Measurements from ENCODE around the gene RAB3IL1.
"Not testable (repeated sequence)": the region's sequence is repeated elsewhere in the genome, so short reads cannot be mapped to it uniquely, and the experiment has no call there.

Gene RAB3IL1, protein sequence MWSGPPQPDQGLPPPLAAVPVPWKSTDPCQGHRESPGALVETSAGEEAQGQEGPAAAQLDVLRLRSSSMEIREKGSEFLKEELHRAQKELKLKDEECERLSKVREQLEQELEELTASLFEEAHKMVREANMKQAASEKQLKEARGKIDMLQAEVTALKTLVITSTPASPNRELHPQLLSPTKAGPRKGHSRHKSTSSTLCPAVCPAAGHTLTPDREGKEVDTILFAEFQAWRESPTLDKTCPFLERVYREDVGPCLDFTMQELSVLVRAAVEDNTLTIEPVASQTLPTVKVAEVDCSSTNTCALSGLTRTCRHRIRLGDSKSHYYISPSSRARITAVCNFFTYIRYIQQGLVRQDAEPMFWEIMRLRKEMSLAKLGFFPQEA

GRCh38 chr11:61917334-61918109 lies at the start of gene RAB3IL1:
Gene RAB3IL1, minus strand, starts transcription at chr11:61917566. Its CDS starts 199 bp downstream, at chr11:61917367.
- DNase-seq: peak in 1 of 2 experiments; percentile 53

GRCh38 chr11:61966734-61967115 lies 49.4 kb upstream of the RAB3IL1 start:
- DNase-seq: no peak

GRCh38 chr11:61964666-61965271 lies 47.4 kb upstream of the RAB3IL1 start:
- not testable (repeated sequence) for DNase-seq

GRCh38 chr11:61964058-61964665 lies 46.8 kb upstream of the RAB3IL1 start:
- no peak for DNase-seq

- no peak for DNase-seq
Observed at GRCh38 chr11:61963282-61964057, 46.1 kb upstream of the RAB3IL1 start.

DNA sequence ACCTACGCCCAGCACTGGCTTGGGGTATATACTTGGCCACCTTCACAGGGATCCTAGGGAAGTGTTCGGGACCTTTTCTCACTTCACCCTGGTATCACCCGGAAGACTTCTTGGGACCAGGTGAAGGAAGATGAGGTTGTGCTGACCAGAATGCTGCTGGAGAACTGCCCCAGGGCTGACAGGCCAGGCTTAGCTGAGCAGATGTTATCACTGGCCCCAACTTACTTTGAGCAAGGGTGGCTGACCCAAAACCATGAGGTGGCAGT lies 45.6 kb upstream of the RAB3IL1 start:
- no peak for DNase-seq

DNA sequence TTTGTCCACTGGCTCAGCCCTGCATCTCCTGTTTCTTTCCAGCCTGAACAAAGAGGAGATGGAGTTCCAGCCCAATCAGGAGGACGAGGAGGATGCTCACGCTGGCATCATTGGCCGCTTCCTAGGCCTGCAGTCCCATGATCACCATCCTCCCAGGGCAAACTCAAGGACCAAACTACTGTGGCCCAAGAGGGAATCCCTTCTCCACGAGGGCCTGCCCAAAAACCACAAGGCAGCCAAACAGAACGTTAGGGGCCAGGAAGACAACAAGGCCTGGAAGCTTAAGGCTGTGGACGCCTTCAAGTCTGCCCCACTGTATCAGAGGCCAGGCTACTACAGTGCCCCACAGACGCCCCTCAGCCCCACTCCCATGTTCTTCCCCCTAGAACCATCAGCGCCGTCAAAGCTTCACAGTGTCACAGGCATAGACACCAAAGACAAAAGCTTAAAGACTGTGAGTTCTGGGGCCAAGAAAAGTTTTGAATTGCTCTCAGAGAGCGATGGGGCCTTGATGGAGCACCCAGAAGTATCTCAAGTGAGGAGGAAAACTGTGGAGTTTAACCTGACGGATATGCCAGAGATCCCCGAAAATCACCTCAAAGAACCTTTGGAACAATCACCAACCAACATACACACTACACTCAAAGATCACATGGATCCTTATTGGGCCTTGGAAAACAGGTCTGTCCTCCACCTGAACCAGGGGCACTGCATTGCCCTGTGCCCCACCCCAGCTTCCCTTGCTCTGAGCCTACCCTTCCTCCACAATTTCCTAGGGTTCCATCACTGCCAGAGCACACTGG lies 45.0 kb upstream of the RAB3IL1 start:
- DNase-seq: no peak

GRCh38 chr11:61961570-61962212 lies 44.3 kb upstream of the RAB3IL1 start:
- no peak for DNase-seq

DNA sequence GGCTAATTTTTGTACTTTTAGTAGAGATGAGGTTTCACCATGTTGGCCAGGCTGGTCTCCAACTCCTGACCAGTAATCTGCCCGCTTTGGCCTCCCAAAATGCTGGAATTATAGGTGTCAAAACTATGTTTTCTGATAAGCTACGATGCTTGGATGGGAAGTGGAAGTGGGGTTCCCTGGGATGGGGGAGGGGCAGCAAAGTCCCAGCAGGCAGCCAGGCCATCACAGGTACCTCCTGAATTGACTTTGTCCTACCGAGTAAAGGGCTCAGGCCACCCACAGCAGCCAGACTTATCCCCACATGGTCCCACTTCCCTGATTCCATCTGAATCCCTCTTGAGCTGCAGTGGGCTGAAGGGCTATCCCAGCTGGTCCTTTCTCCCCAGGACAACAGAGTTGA lies 43.2 kb upstream of the RAB3IL1 start:
- no peak for DNase-seq

- DNase-seq: no peak
Observed at GRCh38 chr11:61959678-61960077, 42.3 kb upstream of the RAB3IL1 start.

- DNase-seq: no peak
Observed at GRCh38 chr11:61959114-61959513, 41.7 kb upstream of the RAB3IL1 start.

DNA sequence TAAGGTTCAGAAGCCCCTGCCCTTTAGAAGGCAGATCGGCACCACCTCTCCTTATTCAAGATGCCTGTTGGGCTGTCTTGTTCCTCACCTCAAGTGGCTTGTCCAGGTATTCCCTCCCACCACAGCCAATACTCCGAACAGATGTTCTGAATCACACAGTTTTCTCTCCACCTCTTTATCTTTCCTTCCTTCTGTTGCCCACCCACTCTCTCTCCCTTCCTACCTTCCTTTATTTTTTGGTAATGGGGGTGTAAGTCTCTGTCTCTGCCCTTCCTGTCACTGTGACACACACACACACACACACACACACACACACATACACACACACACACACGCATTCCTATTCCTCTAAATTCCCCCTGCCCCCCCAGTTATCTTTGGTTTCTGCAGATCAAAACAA lies 41.2 kb upstream of the RAB3IL1 start:
- no peak for DNase-seq

GRCh38 chr11:61957021-61957770 lies 39.8 kb upstream of the RAB3IL1 start:
- no peak for DNase-seq

GRCh38 chr11:61956191-61957020 lies 39.0 kb upstream of the RAB3IL1 start:
- no peak for DNase-seq

DNA sequence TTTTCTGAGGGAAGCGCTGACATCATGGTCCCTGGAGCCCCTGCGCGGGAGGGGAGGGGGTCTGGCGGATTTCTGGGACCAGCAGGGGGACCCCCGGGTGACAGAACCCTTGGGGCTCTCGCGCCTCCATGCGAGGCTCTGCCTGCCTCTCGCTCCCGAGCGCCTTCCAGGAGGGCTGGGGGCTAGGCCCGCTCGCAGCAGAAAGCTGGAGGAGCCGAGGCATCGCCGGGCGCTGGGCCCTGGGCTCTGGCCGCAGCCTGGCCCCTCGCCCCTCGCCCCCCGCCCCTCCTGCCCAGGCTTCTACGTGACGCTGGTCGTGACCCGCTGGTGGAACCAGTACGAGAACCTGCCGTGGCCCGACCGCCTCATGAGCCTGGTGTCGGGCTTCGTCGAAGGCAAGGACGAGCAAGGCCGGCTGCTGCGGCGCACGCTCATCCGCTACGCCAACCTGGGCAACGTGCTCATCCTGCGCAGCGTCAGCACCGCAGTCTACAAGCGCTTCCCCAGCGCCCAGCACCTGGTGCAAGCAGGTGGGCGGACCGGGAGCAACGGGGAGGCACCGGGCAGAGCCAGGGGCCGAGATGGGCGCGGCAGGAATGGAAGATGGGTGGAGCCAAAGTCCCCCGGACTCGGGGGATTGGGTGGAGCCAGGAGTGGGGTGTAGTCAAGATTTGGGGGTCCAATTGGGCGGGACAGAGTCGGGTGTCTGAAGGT lies 38.2 kb upstream of the RAB3IL1 start:
- no peak for DNase-seq

DNA sequence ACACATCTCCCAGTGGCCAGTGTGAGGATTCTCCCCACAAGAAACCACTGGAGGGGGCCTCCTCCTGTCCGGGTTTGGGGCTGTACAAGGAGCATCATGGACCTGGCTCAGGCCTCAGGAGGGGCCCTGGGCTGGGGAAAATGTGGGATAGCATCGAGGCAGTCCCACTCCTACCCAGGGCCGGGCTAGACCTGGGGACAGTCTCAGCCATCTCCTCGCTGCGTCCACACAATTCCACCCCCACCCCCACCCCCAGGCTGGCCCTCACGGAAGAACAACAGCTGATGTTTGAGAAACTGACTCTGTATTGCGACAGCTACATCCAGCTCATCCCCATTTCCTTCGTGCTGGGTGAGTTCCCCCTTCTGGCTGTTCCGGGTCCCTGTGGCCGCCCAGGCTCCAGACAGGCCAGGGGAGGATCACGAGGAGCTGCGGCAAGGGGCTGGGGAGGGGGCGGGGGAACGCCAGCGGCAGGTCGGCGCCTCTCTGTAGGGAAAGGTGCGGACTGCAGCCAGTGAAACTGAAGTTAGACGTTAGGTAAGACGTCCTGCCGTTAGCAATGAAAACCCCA lies 37.6 kb upstream of the RAB3IL1 start:
- DNase-seq: no peak

- no peak for DNase-seq
Observed at GRCh38 chr11:61954106-61954850, 36.9 kb upstream of the RAB3IL1 start.

- not testable (repeated sequence) for DNase-seq
Observed at GRCh38 chr11:61953632-61954031, 36.3 kb upstream of the RAB3IL1 start.

All from NCI-H446 (cell line).